GM21390 (cell line): ENCODE measurements around the gene RASSF5.
A peak's percentile ranks its signal among the peaks of the same experiment; 100 is the strongest.
"Not testable (repeated sequence)": the region's sequence is repeated elsewhere in the genome, so short reads cannot be mapped to it uniquely, and the experiment has no call there.

ENCODE experiments used
- ATAC-seq: cut with Tn5 transposase; IDR thresholded peaks from one replicate; pipeline ENCODE4 v1.9.1; 2021; ENCODE audit not compliant: unreplicated experiment

RASSF5 gene

GRCh38 chr1:206566999-206567398 lies 59.7 kb downstream of the RASSF5 start:
- ATAC-seq = no peak

GRCh38 chr1:206568256-206568655 lies 60.9 kb downstream of the RASSF5 start:
- ATAC-seq = no peak

- no peak for ATAC-seq
These were observed 61.5 kb downstream of the RASSF5 start for GRCh38 chr1:206568779-206569352.

- ATAC-seq = no peak
These were observed 62.2 kb downstream of the RASSF5 start for GRCh38 chr1:206569556-206569955.

GRCh38 chr1:206570529-206570928 lies 63.2 kb downstream of the RASSF5 start:
- no peak for ATAC-seq

- ATAC-seq = no peak
These were observed 65.5 kb downstream of the RASSF5 start for GRCh38 chr1:206572835-206573234.

GRCh38 chr1:206573319-206573718 lies 66.0 kb downstream of the RASSF5 start:
- ATAC-seq = no peak

- no peak for ATAC-seq
These were observed 66.4 kb downstream of the RASSF5 start for GRCh38 chr1:206573762-206574161.

- peak; percentile 37 for ATAC-seq
These were observed 68.0 kb downstream of the RASSF5 start for GRCh38 chr1:206575165-206575893.

- ATAC-seq = no peak
These were observed 68.8 kb downstream of the RASSF5 start for GRCh38 chr1:206575894-206576737.

- ATAC-seq = no peak
These were observed 70.3 kb downstream of the RASSF5 start for GRCh38 chr1:206577626-206578025.

- ATAC-seq = no peak
These were observed 71.0 kb downstream of the RASSF5 start for GRCh38 chr1:206578068-206578977.

GRCh38 chr1:206578978-206579374 lies 71.6 kb downstream of the RASSF5 start:
- ATAC-seq = no peak

GRCh38 chr1:206579747-206580437 lies 72.6 kb downstream of the RASSF5 start:
- peak; percentile 89 for ATAC-seq

- no peak for ATAC-seq
These were observed 73.2 kb downstream of the RASSF5 start for GRCh38 chr1:206580438-206581113.

- not testable (repeated sequence) for ATAC-seq
These were observed 73.8 kb downstream of the RASSF5 start for GRCh38 chr1:206581114-206581497.

- ATAC-seq = no peak
These were observed 74.2 kb downstream of the RASSF5 start for GRCh38 chr1:206581571-206581981.

- no peak for ATAC-seq
These were observed 75.2 kb downstream of the RASSF5 start for GRCh38 chr1:206582537-206582936.

- no peak for ATAC-seq
These were observed 75.8 kb downstream of the RASSF5 start for GRCh38 chr1:206582971-206583706.
